IPS DF 19.7 (cell line): Measurements from ENCODE around the gene NUDT11.
"Not testable (repeated sequence)": the region's sequence is repeated elsewhere in the genome, so short reads cannot be mapped to it uniquely, and the experiment has no call there.

Experiments
- DNase-seq: peaks from one replicate; pipeline ENCODE4 v3.0.0-alpha.2; 2013; ENCODE audit warnings: low read depth, low spot score

Gene NUDT11

GRCh38 chrX:51496501-51497291 is at the start of gene NUDT11:
Gene NUDT11, minus strand, starts transcription at chrX:51496592. Its CDS starts 148 bp downstream, at chrX:51496444.
- DNase-seq, result no peak

GRCh38 chrX:51520393-51520792 is 24.0 kb upstream of the NUDT11 start:
- DNase-seq, result no peak

GRCh38 chrX:51519131-51519530 is 22.7 kb upstream of the NUDT11 start:
- not testable (repeated sequence) for DNase-seq

- no peak for DNase-seq
Measured at GRCh38 chrX:51507551-51507950, 11.2 kb upstream of the NUDT11 start.

GRCh38 chrX:51495701-51496488 is 497 bp downstream of the NUDT11 start:
- not testable (repeated sequence) for DNase-seq

- DNase-seq, result no peak
Measured at GRCh38 chrX:51494409-51494808, 2.0 kb downstream of the NUDT11 start.

GRCh38 chrX:51487960-51488267 is 8.5 kb downstream of the NUDT11 start:
- DNase-seq, result no peak

GRCh38 chrX:51484616-51485015 is 11.8 kb downstream of the NUDT11 start:
- DNase-seq, result no peak

GRCh38 chrX:51482411-51482810 is 14.0 kb downstream of the NUDT11 start:
- not testable (repeated sequence) for DNase-seq

DNA sequence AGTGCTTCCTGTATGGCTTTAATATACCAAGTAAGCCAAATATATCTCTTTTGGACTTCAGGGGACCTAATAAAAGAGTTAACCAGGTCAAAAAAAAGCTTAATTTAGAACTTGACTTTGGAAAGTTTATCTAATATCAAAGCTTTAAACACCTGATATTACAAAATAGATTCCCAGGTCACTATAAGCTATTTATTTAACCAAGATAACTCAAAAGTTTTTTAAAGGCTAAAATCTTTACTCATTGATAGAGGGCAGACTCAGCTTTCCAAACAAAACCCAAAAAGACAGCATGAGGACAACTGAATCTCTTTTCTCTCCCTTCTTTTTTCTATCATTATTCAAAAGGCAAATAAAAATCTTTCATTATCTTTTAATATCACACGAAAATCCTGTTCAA is 19.5 kb downstream of the NUDT11 start:
- DNase-seq, result no peak

GRCh38 chrX:51463322-51463721 is 33.1 kb downstream of the NUDT11 start:
- no peak for DNase-seq

- DNase-seq, result no peak
Measured at GRCh38 chrX:51461053-51462044, 35.0 kb downstream of the NUDT11 start.

DNA sequence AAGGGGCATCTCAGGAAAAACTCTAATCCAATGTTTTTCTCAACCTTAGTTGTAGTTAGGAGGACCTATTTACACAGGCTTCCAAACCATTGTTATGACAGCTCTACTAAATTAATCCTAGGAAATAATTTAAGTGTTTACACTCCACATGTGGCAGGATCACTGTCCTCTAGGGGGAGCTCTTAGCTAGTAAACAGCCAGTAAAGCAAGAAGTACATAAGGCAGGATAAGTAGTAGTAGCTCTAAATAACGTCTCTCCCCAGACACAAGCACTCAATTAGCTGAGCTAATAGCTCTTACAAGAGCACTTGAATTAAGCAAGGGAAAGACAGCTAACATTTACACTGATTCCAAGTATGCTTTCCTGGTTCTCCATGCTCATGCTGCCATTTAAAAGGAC is 37.3 kb downstream of the NUDT11 start:
- DNase-seq, result no peak

- DNase-seq, result no peak
Measured at GRCh38 chrX:51456814-51457213, 39.6 kb downstream of the NUDT11 start.

DNA sequence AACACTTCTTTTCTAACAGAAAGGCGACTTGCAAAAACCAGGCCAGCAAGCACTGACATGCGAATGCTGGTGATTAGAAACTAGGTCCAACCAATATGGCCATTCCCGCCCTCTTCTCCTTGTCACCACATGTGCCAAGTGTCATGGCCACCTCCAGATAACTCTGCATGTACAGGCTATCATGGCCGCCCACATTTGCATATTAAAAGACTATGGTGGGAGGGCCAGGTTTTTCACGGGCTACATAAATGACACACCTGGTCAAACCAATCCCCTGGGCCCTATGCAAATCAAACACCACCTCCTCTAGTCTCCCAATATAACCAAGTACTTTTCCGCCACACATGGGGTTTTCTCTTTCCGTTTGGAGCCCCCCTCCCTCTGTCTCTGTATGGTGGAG is 40.1 kb downstream of the NUDT11 start:
- DNase-seq, result no peak

GRCh38 chrX:51440365-51440764 is 56.0 kb downstream of the NUDT11 start:
- DNase-seq, result no peak
